Neutrophil (primary cell): ENCODE data around the gene PSAT1.
"Not testable (repeated sequence)": the region's sequence is repeated elsewhere in the genome, so short reads cannot be mapped to it uniquely, and the experiment has no call there.

Experiments
- H3K27ac ChIP-seq: fragments of 200-600 bp; sonication (generic); 2 replicates; pipeline ENCODE4 v1.5.1; 2016; ENCODE audit warnings: mild to moderate bottlenecking, moderate library complexity
- H3K27me3 ChIP-seq: fragments of 200-600 bp; sonication (generic); 2 replicates; pipeline ENCODE4 v1.6.0; 2016; ENCODE audit warnings: mild to moderate bottlenecking
- H3K36me3 ChIP-seq: fragments of 200-600 bp; sonication (generic); 2 replicates; pipeline ENCODE4 v1.5.1; 2017
- H3K4me1 ChIP-seq, 2 experiments: fragments of 200-600 bp in 1 of 2; sonication (generic) in 1 of 2; 1 replicate in 1 of 2; 2 replicates in 1 of 2; pipeline versions ENCODE4 v1.5.1 to v1.6.1; 2013 to 2016; ENCODE audit warnings: low read depth in 1 of 2, low read length in 1 of 2, mild to moderate bottlenecking in 1 of 2, moderate library complexity in 1 of 2; ENCODE audit not compliant: control insufficient read depth in 1 of 2, insufficient read depth in 1 of 2
- H3K4me3 ChIP-seq, 2 experiments: fragments of 200-600 bp in 1 of 2; sonication (generic) in 1 of 2; 1 replicate in 1 of 2; 2 replicates in 1 of 2; pipeline ENCODE4 v1.5.1; 2013 to 2016; ENCODE audit warnings: low read depth in 1 of 2, low read length in 1 of 2, mild to moderate bottlenecking in 1 of 2, moderate library complexity in 1 of 2
- H3K9me3 ChIP-seq: fragments of 200-600 bp; sonication (generic); 2 replicates; pipeline ENCODE4 v1.5.1; 2016
- CTCF ChIP-seq: fragments of 200-600 bp; sonication (generic); IDR thresholded peaks from 2 replicates; pipeline ENCODE4 v1.5.1; 2016; ENCODE audit warnings: antibody characterized with exemption

PSAT1 gene

GRCh38 chr9:78273761-78274160 is 23.2 kb upstream of the PSAT1 start:
- peaks cover 10 to 13% of the 10 kb centered on the region in 2 experiments for H3K4me1 ChIP-seq
- no peak overlapping the region for H3K27ac ChIP-seq
- no peaks in the 10 kb centered on the region for H3K9me3 ChIP-seq
- H3K4me3 ChIP-seq, result no peak overlapping the region
- H3K27me3 ChIP-seq, result no peaks in the 10 kb centered on the region
- H3K36me3 ChIP-seq, result peaks cover 12% of the 10 kb centered on the region
- no peak for TF ChIP-seq CTCF

- H3K27me3 ChIP-seq, result no peaks in the 10 kb centered on the region
Observed at GRCh38 chr9:78278177-78278777, 18.6 kb upstream of the PSAT1 start.

GRCh38 chr9:78278801-78279200 is 18.1 kb upstream of the PSAT1 start:
- no peaks in the 10 kb centered on the region for H3K27me3 ChIP-seq
- no peaks in the 10 kb centered on the region for H3K36me3 ChIP-seq
- no peaks in the 10 kb centered on the region for H3K9me3 ChIP-seq
- TF ChIP-seq CTCF, result no peak
- H3K4me3 ChIP-seq, result no peak overlapping the region
- H3K27ac ChIP-seq, result no peak overlapping the region
- H3K4me1 ChIP-seq, result peaks cover 12 to 15% of the 10 kb centered on the region in 2 experiments

More at GRCh38 chr9:78278177-78278777, 18.6 kb upstream of the PSAT1 start:
- no peak for TF ChIP-seq CTCF
- no peak overlapping the region for H3K4me3 ChIP-seq
- H3K4me1 ChIP-seq, result peaks cover 12 to 15% of the 10 kb centered on the region in 2 experiments
- no peak overlapping the region for H3K27ac ChIP-seq
- no peaks in the 10 kb centered on the region for H3K9me3 ChIP-seq
- H3K36me3 ChIP-seq, result no peaks in the 10 kb centered on the region

GRCh38 chr9:78280982-78281668 is 15.8 kb upstream of the PSAT1 start:
- Histone ChIP-seq H3K27ac (no peak overlapping the region), H3K27me3 (peaks cover 14% of the 10 kb centered on the region), H3K4me3 (no peak overlapping the region), H3K4me1 (peaks cover 12 to 15% of the 10 kb centered on the region in 2 experiments), H3K9me3 (no peaks in the 10 kb centered on the region), H3K36me3 (no peaks in the 10 kb centered on the region)
- TF ChIP-seq CTCF, result no peak

- H3K27ac ChIP-seq, H3K9me3 ChIP-seq, H3K36me3 ChIP-seq, H3K4me1 ChIP-seq, H3K4me3 ChIP-seq: not testable (repeated sequence)
- H3K27me3 ChIP-seq, result peaks cover 18% of the 10 kb centered on the region
Observed at GRCh38 chr9:78284181-78284580, 12.7 kb upstream of the PSAT1 start.

GRCh38 chr9:78286125-78286524 is 10.8 kb upstream of the PSAT1 start:
- Histone ChIP-seq H3K4me1 (no peaks in the 10 kb centered on the region), H3K27ac (no peak overlapping the region), H3K27me3 (peaks cover 18% of the 10 kb centered on the region), H3K9me3 (no peaks in the 10 kb centered on the region), H3K36me3 (no peaks in the 10 kb centered on the region), H3K4me3 (no peak overlapping the region)
- no peak for TF ChIP-seq CTCF
